Hematopoietic multipotent progenitor cell (in vitro differentiated cells): ENCODE results near the gene ZNF862. TPM values are rescaled to one million over a fixed set of nuclear protein-coding genes. Genes with fewer than 3 reads are reported as not detected.
"Not testable (repeated sequence)": the region's sequence is repeated elsewhere in the genome, so short reads cannot be mapped to it uniquely, and the experiment has no call there.

Source experiments
- DNase-seq, 3 donors: peaks; one replicate each; pipeline ENCODE4 v3.0.0-alpha.2; 2011 to 2015; ENCODE audit warnings: low read depth in 2 of 3, low spot score in 2 of 3
- small RNA-seq: library from RNA; depleted of rRNA; stranded (forward); fragments of <200 nt; gene quantifications from one replicate; pipeline ENCODE3, GENCODE V24; 2012
- total RNA-seq: library from RNA; depleted of rRNA; stranded (reverse); fragments of >200 nt; gene quantifications from one replicate; pipeline ENCODE4 v1.2.3, GENCODE V29; 2012

The ZNF862 gene
- total RNA-seq, 1 donor, result 21.8 TPM

DNA sequence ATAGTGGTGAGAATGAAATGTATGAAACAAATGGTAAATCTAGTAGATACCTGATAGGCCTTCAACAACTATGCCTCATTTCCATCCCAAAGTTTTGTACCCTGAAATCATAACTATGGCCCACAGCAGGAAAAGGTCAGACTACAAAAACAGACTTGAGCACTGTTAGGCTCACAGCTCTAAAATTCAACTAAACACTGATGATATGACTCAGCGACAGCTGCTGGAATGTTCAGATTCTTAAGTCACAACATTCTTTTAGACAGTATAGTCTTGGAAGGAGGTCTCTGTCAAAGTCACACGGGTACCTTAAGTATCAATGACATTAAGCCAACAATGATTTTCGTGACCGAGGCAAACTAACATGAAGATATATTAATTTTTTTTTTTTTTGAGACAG lies 74.0 kb downstream of the ZNF862 start:
- not testable (repeated sequence) for DNase-seq

Small RNAs within 50 kb of the gene (small RNA-seq; reads per million reads assigned to genes)
- not detected for gene AC093458.1

Other genes starting within 250 kb of the ZNF862 start
- 3.5 TPM for gene ZNF467, start 64.8 kb upstream of the ZNF862 start, total RNA-seq
- 39.3 TPM for gene ATP6V0E2, start 35.6 kb downstream of the ZNF862 start, total RNA-seq